Measurements from ENCODE around the gene SLC25A42.
A peak's percentile ranks its signal among the peaks of the same experiment; 100 is the strongest.

The SLC25A42 gene

DNA sequence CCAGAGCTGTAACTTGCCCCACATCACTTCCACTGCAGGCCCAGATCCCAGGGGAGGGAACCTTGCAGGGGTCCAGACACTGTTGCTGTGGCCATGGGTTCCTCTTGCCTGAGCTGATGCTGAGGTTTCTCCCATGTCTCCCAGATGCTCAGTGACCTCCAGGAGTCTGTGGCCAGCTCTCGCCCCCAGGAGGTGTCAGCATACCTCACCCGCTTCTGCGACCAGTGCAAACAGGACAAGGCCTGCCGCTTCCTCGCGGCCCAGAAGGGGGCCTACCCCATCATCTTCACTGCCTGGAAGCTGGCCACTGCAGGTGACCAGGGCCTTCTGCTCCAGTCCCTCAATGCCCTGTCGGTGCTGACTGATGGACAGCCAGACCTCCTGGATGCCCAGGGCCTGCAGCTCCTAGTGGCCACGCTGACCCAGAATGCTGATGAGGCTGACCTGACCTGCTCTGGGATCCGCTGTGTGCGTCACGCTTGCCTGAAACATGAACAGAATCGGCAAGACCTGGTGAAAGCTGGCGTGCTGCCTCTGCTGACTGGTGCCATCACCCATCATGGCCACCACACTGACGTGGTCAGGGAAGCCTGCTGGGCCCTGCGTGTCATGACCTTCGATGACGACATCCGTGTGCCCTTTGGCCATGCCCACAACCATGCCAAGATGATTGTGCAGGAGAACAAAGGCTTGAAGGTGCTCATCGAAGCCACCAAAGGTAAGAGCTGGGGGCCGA is 12.1 kb upstream of the SLC25A42 start:
- DNase-seq, result no peak

DNA sequence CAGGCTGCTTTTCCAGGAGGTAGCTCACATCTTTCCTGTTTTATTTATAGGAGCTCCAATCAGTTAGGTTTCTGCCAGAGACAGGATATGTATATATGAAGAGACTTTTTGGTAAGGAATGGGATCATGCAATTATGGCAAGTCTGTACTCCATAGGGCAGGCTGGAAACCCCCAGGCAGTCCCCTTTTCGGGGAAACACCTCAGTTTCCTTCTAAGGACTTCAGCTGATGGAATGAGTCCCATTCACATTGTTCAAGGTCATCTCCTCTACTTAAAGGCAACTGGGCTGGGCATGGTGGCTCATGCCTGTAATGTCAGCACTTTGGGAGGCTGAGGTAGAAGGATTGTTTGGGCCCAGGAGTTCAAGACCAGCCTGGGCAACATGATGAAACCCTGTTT is 10.9 kb upstream of the SLC25A42 start:
- no peak for DNase-seq

DNA sequence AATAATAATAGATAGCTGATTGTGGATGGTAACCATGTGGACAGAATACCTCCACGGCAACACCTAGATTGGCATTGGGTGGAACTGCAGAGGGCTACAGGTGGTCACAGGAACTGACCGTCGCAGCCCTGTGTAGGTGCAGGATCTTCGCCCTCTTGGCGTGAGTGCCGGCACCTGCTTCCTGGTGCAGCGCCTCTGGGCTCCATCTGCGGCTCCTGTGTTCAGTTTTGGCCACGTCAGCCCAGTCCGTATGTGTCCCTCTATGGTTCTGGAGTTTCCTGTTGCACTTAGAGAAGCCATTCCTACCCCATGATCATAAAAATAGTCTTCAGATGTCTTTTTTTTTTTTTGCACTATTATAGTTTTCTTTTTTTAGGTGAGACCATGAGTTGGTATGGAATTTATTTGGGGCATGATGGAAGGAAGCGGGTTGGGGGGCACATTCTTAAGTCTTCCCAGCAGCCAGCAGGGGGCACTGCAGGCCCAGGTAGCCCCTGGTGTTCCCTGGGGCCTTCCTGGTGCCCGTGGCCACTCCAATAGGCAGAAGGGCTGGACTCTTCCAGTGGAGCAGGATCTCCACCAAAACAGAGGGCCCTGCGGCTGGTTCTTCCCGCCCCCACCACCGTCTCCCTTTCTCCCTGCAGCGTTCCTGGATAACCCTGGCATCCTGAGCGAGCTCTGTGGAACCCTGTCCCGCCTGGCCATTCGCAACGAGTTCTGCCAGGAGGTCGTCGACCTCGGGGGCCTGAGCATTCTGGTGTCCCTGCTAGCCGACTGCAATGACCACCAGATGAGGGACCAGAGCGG is 10.1 kb upstream of the SLC25A42 start:
- peak; percentile 56 to 60 for DNase-seq

DNA sequence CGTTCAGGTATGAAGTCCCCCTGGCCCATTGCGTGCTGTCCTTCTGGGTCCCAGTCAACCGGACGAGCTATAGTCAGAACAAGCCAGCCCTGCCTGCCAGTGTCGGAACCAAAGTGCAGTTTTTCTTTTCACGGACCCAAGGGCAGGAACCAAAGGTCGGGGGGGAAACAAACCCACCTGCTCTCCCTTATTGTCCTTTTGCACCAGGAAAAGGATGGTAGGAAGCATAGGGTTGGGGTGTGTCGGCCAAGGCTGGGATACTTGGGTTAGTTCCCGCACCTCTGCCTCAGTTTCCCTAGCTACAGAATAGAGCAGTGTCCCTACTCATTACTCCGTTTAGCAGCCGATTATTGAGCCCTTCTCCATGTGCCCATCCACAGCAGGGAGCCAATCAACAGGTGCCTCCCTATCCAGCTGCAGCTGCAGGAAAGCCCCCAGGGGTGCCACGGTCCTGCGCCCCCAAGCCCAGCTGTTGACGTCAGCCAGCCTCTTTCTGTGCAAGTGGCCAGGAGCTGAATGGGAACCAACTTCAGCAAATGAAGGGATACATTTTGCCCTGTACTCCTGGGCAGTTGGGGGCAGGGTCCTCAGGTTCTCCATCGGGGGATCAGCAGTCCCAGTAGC is 9.4 kb upstream of the SLC25A42 start:
- no peak for DNase-seq

DNA sequence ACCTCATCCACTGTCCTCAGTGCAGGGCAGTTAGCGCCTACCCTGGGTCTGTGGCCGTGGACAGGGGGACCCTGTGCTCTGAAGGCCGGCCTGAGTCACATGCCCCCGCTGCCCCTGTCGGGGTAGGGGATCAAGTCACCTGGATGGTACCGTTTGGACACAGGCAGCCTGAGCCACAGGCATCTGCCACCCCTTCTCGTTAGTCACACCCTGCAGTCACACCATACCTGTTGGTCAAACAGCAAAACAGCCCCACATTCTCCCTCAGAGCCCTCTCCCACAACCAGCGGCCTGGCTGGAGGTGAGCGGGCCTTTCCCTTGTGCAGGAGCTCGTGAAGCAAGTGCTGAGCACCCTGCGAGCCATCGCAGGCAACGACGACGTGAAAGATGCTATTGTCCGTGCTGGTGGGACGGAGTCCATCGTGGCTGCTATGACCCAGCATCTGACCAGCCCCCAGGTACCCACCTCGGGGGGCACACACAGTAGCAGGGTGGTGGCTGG is 8.8 kb upstream of the SLC25A42 start:
- DNase-seq, result no peak

DNA sequence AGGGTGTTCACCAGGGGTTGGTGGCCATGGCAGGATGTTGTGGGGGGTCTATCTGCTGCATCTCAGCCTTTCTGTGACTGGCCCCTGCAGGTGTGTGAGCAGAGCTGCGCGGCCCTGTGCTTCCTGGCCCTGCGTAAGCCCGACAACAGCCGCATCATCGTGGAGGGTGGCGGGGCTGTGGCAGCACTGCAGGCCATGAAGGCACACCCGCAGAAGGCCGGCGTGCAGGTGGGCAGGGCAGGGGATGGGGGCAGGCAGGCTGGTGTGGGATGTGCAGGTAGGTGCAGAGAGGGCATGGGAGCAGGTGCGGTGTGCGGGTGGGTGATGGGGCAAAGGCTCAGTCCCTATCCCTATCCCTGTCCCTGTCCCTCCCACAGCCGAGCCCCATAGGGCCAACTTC is 8.1 kb upstream of the SLC25A42 start:
- no peak for DNase-seq

DNA sequence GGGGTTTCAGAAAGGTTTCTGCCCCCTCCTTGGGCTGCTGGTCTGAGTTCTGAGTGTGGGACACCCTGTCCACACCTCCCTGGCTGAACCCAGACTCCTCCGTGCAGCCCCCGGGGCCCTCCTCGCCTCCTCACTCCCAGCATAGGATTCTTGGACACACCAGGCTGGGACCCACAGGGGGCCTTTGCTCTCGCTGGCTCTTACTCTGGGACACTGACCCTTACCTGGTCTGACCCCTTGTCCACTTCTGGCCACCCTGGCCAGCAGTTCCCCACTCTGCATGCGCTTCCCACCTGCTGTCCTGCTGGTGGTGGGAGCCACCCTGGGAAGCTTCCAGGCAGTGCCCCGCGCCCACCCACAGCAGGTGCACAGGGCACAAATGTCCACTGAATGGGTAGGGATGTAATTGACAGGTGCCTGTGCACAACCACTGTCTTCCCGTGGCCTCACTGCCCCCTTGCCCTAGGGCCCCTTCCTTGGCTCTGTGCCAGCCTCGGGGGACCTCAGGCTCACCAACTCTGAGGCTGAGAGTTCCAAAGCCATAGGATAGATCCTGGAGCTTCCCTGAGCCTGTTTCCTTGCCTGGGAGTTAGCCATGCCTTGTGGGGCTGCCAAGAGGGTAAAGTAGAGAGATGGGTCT is 7.0 kb upstream of the SLC25A42 start:
- no peak for DNase-seq

DNA sequence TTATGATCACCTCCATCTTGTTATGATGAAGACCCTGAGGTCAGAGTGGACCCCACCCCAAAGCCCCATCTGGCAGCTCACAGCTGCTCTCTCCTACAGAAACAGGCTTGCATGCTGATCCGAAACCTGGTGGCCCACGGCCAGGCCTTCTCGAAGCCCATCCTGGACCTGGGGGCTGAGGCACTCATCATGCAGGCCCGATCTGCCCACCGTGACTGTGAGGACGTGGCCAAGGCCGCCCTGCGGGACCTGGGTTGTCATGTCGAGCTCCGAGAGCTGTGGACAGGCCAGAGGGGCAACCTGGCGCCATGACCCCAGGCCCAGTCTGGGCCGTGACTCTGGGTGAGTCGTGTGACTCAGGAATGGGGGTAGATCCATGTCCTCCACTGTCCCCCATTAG is 6.5 kb upstream of the SLC25A42 start:
- DNase-seq, result no peak

DNA sequence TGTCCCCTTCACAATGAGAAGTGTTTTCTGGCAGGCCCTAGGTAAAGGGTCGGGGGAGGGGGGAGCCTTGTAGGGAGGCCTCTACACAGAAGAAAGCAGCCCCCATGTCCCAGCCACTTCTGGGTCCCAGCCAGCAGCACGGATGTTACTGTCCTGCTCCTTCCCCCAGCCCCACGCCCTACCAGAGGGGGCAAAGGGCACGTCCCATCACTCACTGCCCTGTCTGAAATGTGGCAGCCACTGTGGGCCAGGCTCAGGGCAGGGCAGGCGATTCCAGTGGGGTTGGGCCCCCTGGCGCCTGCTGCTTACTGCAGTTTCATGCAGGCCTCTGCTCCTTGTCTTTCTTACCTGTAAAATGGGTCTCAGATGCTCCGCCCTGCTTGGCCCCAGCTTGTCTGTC is 6.1 kb upstream of the SLC25A42 start:
- no peak for DNase-seq

DNA sequence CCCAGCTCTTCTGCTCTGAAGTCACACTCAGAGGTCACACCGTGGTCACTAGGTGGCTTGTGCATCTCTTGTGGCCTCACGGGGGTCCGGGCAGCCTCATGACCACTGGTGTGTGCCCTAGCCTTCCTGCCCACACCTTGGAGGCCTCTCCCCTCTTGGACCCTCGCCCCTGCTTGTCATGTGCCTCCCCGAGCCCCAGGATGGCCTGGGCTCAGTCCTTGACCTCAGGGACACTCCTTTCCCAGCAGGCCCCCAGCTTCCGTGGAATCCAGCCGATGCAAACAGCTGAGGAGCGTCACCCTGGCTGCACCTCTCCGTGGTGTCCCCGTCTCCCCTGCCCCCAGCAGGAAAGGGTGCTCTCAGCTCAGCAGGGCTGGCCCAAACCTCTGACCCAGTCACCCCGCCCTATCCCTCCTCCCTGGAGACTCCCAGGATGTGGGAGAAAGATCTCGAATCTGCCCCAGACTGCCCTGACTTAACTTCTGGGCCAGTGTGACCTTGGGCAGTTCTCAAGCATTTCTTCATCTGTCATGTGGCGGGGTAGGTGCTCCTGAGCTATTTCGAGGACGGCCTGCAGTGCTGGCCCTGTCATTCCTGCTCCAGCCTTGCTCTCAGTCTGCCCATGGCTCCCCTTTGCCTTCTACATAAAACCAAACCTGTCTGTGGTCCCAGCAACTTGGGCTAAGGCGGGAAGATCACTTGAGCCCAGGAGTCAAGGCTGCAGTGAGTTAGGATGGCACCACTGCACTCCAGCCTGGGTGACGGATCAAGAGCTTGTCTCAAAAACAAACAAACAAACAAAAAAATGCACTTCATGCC is 4.6 kb upstream of the SLC25A42 start:
- no peak for DNase-seq

DNA sequence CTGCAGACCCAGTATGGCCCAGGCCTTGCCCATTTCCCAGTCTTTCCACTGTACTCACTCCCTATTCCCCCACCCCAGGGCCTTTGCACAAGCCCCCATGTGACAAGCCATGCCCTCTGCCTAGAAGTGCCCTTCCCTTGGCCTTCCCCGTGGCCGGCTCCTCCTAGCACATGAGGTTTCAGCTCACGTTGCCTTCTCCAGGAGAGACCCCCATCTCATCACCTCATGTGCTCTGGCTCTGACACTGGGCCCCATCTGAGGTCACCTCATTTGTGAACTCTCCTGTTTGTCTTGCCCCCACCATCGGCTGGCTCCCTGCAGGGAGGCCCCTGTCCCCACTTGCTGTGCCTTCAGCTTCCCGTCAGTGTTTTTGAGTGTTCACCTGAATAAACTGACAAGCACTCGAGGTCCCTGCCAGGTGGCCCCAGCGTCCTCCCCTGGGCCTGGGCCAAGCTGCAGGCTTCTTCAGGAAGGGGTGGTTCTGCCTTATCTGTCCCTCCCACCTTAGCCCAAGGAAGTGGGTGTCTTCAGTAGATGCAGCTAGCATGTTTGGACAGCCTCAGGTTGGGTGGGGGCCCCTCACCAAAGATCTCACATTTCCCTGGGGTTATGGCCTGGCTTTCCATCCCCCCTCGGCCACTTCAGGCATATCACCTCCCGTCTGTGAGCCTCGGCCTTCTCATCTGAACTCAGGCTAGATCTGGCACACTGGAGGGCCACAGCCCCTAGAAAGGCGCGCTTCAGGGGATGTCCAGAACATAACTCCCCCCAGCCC is 3.8 kb upstream of the SLC25A42 start:
- DNase-seq, result no peak

DNA sequence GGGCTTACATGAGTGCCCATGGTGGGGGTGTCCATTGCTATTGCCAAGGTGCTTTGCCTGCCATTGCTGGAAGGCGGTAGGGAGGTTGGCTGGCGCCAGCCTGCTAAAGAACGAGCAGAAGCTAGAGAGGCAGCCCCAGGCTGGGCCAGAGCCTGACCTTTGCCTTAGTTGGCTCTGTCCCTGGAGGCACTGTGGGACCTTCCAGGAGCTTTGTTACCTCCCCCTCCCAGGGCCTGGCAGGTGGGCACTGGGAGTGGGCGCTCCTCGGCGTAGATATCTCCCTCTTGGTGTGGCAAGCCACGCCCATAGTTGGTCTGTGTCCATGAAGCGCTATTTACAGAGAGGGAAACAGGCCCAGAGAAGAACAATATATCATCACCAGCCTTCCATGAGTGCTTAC is 2.3 kb upstream of the SLC25A42 start:
- DNase-seq, result no peak

DNA sequence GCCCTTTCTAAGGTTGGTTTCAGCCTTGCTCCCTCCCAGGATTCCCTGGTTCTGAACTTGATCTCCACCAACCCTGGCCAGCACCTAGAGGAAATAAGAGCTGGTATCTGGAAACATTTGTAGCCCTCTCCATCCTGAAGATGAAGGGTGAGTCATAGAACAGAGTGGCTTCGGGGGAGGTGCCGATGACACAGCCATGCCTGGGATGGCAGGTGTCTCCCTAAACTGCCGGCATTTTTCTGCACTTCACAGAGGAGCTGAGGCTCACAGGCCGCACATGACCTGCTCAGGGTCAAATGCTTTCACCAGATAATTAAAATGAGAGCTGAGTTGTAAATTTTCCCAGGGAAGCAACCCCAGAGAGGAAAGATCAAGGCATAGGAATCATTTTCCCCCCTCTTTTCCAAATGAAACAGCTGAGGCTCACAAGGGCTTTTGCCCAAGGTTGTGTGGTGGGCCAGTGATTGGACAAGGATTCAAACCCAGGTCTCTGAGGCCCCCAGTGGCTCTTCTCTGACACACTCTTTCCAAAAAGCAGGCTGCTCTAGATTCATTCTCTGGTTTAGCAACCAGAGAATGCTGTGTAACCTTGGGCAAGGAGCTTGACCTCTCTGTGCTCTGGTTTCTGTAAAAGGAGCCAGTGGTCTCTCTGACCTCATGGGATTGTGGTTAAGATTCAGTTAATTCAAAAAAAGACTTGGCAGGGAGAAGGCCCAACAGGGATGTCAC is 1.2 kb upstream of the SLC25A42 start:
- peak; percentile 33 to 45 for DNase-seq

DNA sequence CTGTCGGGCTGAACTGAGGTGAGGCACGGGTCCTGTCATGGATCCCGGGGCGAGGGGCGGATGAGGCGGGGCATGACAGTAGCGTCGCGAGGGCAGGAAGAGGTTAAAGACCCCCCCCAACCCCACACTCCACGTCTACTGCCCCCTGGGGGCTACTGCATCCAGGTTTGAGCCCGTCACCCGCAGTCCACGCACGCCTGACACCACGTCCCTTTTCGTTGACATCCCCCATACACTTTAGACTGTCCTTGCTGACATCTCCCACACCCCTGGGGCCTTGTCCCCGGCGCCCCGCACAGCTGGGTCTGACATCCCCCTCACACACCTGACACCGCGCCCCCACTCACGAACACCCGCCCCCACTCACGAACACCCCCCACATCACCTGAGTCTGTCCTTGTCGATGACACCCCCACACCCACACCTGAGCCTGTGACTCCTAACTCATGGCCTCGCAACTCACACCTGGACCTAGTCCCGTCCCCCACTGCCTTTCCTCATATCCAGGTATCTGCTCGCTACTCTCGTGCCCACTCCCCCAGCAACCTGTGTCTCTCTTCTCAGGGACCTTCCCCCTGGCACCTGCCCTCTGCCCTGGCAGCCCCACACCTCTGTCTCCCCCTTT is 416 bp downstream of the SLC25A42 start:
- no peak for DNase-seq

DNA sequence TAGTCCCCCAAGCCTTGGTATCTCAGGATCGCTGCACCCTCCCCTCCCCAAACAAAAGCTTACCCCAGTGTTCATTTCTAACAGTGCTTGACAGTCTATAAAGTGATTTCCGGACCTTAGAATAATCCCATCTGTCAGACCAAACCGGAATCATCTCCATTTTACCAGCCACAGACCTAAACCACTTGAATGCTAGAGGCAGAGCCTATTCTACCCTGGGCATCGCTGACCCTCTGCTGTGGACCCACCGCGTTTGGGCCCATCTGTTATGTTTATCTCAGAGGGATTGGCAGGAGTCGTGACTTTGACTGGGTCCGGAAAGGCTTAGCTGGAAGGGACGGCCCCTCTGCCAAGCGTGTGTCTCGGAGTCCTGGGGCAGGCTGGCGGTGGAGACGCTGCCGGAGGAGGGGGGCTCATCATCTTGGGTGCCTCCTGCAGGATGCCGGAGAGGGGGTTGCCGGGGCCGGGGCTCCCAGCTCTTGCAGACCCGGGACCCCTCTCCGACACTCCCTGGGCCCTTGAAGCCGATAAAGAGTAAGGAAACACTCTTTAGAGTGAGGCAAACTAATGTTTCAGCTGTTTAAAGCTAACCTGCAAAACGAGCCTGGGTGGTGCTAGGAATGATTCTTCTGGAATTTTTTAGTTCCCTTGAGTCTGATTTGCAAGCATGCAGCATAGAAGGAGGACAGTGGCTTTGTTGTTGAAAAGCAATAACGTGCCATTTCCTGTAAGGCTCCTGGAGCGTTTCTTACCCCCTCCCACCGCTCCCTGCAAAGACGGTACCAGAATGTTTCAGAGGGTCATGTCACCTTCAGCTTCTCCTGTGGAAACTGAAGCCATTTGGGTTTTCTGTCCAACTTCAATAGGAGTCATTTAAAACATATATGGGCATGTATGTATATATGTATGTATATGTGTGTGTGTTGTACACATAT is 1.3 kb downstream of the SLC25A42 start:
- peak; percentile 43 to 53 for DNase-seq

DNA sequence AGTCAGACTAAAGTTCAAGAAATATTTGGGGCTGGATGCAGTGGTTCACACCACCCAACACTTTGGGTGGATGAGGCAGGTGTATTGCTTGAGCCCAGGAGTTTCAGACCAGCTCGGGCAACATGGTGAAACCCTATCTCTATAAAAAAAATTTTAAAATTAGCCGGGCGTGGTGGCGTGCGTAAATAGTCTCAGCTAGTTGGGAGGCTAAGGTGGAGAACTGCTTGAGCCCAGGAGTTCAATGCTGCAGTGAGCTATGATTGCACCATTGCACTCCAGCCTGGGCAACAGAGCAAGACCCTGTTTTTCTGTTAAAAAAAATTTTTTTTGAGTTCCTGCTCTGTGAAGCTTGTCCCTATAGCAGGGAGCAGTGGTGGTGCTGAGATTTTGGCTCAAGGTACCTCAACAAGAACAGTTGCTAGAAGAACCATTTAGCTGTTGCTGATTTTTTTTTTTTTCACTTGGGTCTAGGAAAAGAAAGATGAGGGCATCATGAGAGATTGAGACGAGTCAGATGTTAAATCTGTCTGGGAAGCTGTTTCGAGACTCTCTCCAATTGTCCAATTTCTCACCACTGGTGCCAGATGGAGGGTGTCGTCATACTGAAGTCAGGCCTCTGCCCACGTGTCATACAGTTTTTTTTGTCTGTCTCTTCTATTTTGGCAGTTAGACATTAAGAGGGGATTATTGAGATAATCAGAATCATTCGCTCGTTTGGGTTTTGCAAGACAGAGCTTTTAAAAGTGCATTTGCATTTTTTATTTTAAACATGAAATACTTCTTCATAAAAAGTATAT is 3.7 kb downstream of the SLC25A42 start:
- DNase-seq, result no peak

DNA sequence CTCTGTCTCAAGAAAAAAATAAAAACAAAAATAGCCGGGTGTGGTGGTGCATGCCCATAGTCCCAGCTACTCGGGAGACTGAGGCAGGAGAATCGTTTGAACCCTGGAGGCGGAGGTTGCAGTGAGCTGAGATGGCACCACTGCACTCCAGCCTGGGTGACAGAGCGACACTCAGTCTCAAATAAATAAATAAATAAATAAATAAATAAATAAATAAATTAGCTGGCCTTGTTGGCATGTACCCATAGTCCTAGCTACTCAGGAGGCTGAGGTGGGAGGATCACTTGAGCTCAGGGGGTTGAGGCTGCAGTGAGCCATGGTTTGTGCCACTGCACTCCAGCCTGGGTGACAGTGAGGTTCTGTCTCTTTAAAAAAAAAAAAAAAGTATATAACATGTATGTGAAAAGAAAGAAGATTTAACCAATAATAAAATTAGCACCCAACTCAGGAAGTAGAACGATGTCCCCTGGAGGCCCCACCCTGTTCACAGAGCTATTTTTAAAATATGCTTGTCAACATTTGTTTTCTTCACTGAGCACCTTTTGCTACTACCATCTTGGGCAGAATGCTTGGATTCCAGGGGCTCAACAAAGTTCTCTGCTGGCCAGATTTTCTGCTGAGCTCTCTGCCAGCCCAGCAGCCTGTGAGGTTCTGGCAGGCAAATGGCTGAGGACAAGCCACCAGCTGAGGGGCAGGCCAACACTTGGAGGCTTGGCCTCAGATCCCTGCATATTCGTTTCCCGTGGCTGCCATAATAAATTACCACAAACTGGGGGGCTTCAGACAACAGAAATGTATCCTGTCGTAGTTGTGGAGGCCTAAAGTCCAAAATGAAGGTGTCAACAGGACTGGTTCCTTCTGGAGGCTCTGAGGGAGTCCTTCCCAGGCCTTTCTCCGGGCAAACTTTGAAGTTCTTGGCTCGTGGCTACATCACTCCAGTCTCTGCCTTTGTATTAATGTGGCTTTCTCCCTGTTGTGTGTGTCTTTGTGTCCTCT is 5.2 kb downstream of the SLC25A42 start:
- no peak for DNase-seq

All from activated CD4-positive, alpha-beta T cell treated with anti-CD3 and anti-CD28 coated beads, Interleukin-2, amount 50 U/mL, for 48 hours (primary cell).